Right renal pelvis (tissue), 4 donors: ENCODE results near the gene XCR1. TPM values are rescaled to one million over a fixed set of nuclear protein-coding genes. Genes with fewer than 3 reads are reported as not detected.

Experiments
- polyA plus RNA-seq, 4 donors: library from polyadenylated mRNA; unstranded; fragments of 120-200 nt; gene quantifications; one replicate each; pipeline ENCODE4 v1.2.1, GENCODE V29; 2013; ENCODE audit not compliant: insufficient read length in 4 of 4

XCR1 gene
- polyA plus RNA-seq, 4 donors: 0.06 to 0.53 (median 0.33) TPM

Other genes with a start within 250 kb of the XCR1 start
- under 1 TPM; 0.08 to 0.30 (median 0.10) TPM for gene SLC6A20, start 230.9 kb downstream of the XCR1 start, polyA plus RNA-seq
- 10 to 100 TPM; 52.4 to 64.8 (median 64.4) TPM for gene LZTFL1, start 185.4 kb downstream of the XCR1 start, polyA plus RNA-seq
- gene CCR9, start 140.9 kb downstream of the XCR1 start, polyA plus RNA-seq: under 1 TPM in 1 of 4 donors, not detected in 3; 0.22 TPM
- gene CXCR6, start 84.0 kb downstream of the XCR1 start, polyA plus RNA-seq: under 1 TPM; 0.14 to 0.30 (median 0.26) TPM
- 10 to 100 TPM; 17.5 to 22.0 (median 19.2) TPM for gene FYCO1, start 31.7 kb downstream of the XCR1 start, polyA plus RNA-seq
- gene CCR1, start 180.8 kb upstream of the XCR1 start, polyA plus RNA-seq: 1 to 10 TPM; 1.5 to 3.0 (median 2.5) TPM
- gene CCR3, start 215.0 kb upstream of the XCR1 start, polyA plus RNA-seq: not detected